NB4 (cell line): ENCODE measurements around the gene SLFN12L.
A peak's percentile ranks its signal among the peaks of the same experiment; 100 is the strongest.

Experiments used
- DNase-seq: peaks from one replicate; pipeline ENCODE4 v3.0.0; 2010; ENCODE audit warnings: low read depth
- H3K4me3 ChIP-seq: one replicate; pipeline ENCODE4 v1.5.1; 2011; ENCODE audit warnings: mild to moderate bottlenecking, low read depth, low read length, moderate library complexity
- MYC ChIP-seq: IDR thresholded peaks from 2 replicates; pipeline ENCODE4 v1.6.1; 2011; ENCODE audit warnings: low read depth, low read length
- POLR2A ChIP-seq: IDR thresholded peaks from 2 replicates; pipeline ENCODE4 v1.6.1; 2011; ENCODE audit warnings: mild to moderate bottlenecking; ENCODE audit not compliant: insufficient read length; ENCODE audit errors: extremely low read depth
- TF ChIP-seq, protein P1 (sequence below): IDR thresholded peaks from 2 replicates; pipeline ENCODE4 v1.6.1; 2011; ENCODE audit warnings: low read depth, low read length
- TF ChIP-seq, protein P2 (sequence below): IDR thresholded peaks from one replicate; pipeline ENCODE4 v1.5.1; 2012; ENCODE audit warnings: low read depth, low read length

Gene SLFN12L

DNA sequence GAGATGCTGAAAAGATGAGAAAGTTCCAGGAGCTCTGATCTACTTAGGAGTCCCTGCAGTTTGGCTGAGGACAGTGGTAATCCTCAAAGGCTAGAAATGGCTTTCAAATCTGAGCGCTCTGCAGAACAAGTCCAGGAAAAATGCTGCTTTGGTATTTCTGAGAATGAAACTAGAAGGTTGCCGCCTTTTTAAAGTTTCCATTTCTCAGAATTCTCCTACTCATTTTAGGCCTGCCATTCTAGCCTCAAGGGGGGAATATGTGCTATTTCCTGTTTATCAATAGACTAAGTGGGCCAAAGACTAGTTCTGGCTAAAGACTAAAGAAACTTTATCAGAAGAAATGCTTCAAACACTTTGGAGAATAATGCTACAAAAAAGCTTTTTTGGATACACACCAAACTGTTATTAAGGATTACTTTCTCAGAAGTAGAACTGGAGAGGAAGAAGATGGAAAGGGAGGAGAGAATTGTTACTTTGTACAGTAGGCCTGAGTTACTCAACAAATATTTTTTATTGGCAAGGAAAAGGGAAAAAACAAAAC is at the start of gene SLFN12L:
Gene SLFN12L (minus strand): TSS at position 78 of the 541 bp plus-strand sequence. CDS start 15,314 bp downstream, outside the sequence.
- TF ChIP-seq MYC = no peak
- TF ChIP-seq, protein P1, sequence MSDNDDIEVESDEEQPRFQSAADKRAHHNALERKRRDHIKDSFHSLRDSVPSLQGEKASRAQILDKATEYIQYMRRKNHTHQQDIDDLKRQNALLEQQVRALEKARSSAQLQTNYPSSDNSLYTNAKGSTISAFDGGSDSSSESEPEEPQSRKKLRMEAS = no peak
- TF ChIP-seq POLR2A = no peak
- TF ChIP-seq, protein P2, sequence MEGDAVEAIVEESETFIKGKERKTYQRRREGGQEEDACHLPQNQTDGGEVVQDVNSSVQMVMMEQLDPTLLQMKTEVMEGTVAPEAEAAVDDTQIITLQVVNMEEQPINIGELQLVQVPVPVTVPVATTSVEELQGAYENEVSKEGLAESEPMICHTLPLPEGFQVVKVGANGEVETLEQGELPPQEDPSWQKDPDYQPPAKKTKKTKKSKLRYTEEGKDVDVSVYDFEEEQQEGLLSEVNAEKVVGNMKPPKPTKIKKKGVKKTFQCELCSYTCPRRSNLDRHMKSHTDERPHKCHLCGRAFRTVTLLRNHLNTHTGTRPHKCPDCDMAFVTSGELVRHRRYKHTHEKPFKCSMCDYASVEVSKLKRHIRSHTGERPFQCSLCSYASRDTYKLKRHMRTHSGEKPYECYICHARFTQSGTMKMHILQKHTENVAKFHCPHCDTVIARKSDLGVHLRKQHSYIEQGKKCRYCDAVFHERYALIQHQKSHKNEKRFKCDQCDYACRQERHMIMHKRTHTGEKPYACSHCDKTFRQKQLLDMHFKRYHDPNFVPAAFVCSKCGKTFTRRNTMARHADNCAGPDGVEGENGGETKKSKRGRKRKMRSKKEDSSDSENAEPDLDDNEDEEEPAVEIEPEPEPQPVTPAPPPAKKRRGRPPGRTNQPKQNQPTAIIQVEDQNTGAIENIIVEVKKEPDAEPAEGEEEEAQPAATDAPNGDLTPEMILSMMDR = no peak
- no peak for DNase-seq
- no peak within 1 kb of the TSS for H3K4me3 ChIP-seq

DNA sequence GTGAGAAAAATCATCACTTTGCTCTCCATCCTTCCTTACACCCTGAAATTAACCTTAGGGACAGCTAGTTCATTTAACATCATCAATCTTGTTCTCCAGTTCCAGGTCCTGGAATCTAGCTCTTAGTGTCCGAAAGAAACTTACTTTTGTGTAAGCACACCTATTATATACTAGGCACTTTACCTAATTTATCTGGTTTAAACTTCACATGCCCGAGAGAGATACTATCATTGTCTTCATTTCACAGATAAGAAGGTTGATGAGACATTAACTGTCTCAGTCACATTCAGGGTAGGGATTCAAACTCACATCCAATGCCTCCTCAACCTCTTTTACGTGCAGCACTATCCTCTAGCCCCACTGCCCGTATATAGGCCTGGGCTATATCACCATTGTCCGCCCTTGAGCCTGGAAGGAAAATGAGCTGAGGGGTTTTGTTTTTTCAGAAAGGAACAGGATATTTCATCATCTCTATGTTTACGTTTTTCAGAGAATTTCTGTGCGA is 49.1 kb upstream of the SLFN12L start:
- DNase-seq = no peak
- H3K4me3 ChIP-seq = peak overlapping the region; percentile 99
- TF ChIP-seq, protein P2 = no peak
- no peak for TF ChIP-seq MYC
- TF ChIP-seq POLR2A = no peak
- TF ChIP-seq, protein P1 = no peak

DNA sequence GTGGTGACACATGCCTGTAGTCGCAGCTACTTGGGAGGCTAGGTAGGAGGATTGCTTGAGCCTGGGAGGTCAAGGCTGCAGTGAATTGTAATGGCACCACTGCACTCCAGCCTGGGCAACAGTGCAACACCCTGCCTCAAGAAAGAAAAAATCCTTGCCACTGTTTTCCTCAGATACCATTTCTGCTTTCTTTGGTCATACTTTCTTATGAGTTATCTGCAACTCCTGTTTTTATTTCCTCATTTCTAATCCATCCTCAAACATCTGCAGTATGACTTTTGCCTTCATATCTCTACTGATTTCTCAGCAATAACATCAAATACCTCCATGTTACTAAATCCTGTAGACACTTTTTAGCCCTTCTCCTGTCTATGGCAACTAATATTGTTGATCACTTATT is 46.6 kb upstream of the SLFN12L start:
- DNase-seq = no peak
- no peak overlapping the region for H3K4me3 ChIP-seq
- TF ChIP-seq POLR2A (no peak), MYC (no peak)
- TF ChIP-seq, protein P2 = no peak
- TF ChIP-seq, protein P1 = no peak

DNA sequence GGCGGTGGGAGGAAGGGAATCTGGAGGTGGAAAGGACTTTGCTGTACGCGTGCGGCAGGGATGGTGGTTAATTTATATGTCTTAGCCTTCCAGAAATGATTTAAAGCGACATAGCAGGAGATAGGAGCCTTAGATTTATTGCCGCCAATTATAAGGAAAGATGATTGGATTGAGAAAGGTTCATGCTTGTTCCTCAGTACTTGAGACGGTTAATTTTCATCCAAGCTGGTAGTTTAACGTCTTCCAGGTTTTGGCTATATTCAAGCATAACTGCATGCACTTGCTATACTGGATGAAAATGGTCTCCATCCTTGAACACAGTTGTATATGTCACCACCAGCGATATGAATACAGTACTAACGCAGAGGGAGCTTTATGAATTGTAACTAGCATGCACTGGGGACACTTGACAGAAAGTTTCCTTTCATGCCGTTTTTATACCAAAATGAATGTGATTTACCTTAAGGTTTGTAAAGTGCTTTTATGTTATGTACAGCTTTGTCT is 41.5 kb upstream of the SLFN12L start:
- peak overlapping the region; percentile 88 for H3K4me3 ChIP-seq
- DNase-seq = peak; percentile 28
- TF ChIP-seq MYC = no peak
- TF ChIP-seq, protein P1 = no peak
- TF ChIP-seq POLR2A = no peak
- TF ChIP-seq, protein P2 = no peak

DNA sequence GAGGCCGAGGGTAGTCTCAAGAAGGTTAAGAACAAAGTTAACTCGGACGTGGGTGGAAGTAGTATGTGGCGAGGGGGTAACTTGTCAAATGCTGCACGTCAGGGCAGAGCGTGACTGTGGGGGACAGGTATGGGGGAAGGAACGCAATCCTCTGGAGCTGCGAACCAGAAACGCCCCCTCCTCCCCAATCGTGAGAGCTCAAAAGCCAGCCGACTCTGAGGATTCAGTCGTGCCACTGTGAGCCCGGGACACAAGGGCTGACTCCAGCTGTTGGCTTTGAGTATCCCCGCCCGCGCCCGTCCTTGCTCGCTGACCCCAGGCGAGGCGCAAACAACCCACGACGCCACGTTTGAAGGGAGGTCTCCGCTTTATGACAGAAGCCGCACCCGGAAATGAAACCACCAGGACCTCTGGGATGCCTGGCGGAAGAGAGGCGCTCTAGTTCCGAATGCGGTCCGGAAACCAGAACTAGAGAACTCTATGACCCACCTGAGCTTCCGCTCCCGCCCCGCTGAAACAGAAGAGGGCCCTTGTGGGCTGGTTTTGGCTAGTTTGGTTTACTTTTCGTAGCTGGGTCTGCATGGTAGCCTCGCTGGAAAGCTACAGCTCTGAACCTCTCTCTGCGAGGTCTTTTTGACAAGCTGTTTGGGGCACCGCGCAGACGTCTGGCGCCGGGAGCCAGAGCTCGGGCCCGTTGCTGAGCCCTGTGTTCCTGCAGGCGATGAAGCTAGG is 40.9 kb upstream of the SLFN12L start, which contains the start of gene PEX12:
Gene PEX12 (minus strand): TSS at position 375 of the 732 bp plus-strand sequence. CDS start 550 bp downstream, outside the sequence.
- TF ChIP-seq POLR2A = peak; percentile 78
- peak; percentile 39 for TF ChIP-seq MYC
- TF ChIP-seq, protein P2 = no peak
- TF ChIP-seq, protein P1 = no peak; the same call in 1 of the 2 replicates
- H3K4me3 ChIP-seq = peak within 1 kb of the TSS; percentile 88
- DNase-seq = peak; percentile 95
